CD4-positive, alpha-beta T cell treated with Interleukin-4 for 4 hours (primary cell): ENCODE measurements around the gene LRMDA.

Experiments used
- DNase-seq: peaks from one replicate; pipeline ENCODE4 v3.0.0-alpha.2; 2020

The LRMDA gene

DNA sequence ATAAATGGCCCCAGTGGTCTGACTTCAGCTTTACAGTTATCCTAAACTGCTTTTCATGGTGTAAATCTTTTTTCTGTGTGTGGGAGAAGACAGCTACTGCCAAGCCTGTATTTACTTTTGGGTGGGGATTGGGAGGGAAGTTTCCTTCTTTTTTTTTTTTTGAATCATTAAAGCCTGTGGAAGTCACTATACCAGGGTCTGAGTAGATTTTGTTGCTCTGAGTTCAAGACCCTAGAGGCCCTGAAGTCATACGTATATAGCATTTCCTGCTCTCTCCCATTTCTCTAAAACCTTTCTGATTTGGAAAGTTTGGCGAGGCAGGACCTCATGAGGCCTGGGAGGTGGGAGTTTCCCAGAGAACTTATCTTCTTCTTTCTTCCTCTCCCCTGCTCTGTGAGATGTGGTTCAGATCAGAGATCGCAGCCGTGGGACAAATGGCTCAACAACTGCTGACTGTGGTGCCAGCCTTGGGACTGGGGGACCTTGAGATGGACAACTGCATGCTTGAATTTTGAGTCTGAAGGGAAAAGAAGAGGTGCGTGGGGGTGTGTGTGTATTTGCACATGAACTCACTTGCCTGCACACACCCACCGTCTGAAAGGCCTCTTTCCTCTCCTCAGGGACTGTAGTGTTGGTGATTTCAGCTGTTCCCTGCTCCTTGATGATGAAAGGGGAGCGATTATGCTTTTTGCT is 18.1 kb downstream of the LRMDA start:
- DNase-seq = no peak

DNA sequence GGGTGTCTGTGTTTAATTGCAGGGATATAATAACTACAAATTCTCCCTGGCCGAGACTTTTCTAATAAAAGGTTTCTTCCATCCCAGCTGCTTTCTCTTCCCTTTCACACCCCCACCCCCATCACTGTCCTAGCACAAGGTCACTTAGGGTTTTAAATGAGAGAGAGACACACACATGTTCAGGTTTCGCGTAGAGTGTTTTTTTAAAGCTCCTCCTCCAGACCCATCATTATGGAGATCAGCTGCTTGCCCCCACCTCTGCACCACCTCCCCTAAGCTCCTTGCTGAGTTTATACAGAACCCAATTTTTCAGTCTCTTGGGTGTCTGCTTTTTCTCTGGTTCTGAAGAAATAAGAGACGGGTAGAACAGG is 18.6 kb downstream of the LRMDA start:
- no peak for DNase-seq

DNA sequence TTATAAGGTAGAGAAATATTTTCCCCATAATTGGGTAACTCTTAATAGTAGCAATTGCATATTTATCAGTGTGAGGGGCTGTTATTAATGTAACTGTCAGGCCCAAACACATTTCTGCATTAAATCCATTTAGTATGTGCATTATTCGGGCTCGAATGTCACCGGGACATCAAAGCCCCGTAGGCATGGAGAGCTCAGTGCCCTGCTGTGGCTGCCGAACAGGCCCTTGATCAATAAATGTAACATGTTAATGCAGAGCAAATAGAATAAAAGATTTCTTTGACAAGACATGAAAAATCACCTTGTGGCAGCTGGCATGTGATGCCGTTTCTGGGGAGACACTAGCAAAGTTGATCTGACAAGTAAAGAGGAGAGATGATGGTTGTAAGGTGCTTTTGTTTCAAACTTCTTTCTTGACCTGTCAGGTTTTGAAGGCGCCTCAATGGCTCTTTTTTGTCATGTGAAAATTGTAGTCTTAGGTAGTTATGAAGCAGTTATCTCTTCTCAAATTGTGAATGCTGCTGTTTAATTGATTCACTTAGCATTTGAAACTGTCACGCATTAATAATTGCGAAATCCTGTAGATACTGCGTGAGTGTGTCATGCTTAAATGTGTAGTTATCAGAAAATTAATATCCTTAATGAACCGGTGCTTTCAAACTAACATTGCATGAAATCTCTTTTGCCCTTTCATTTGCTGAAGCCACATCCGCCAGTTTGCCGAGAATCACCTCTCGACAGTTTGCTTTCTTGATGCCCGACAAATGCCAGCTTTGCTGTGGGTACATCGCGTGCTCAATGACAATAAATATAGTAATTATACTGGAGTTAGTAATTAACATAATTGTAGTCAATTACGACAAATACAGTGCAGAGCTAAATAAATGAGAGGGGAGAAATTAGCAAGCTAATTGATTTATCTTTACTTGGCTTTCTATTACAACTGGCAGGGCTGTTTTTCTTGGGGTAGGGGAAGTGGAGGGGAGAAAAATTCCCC is 19.5 kb downstream of the LRMDA start:
- no peak for DNase-seq

DNA sequence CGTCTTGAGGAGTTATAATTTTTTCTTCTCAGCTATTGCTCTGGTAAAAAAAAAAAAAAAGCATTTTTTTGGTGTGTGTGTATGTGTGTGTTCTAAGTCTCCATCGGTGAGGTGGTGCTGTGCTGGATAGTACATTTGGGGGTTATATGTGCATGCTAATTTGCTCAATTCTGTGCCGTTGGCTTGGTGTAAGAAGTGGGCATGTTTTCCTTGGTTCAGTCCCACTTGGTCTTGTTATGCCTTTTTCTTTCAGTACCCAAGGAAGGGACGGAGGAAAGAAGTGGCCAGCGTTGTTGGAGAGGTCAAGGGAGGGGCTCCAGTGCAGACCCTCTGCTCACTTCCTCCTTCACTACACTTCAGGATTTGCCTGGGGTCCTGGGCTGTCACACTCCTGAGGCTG is 20.4 kb downstream of the LRMDA start:
- no peak for DNase-seq

GRCh38 chr10:75452997-75453396 is 21.6 kb downstream of the LRMDA start:
- DNase-seq = no peak

- DNase-seq = no peak
Measured at GRCh38 chr10:75456122-75456521, 24.7 kb downstream of the LRMDA start.

GRCh38 chr10:75460059-75460458 is 28.6 kb downstream of the LRMDA start:
- DNase-seq = no peak

DNA sequence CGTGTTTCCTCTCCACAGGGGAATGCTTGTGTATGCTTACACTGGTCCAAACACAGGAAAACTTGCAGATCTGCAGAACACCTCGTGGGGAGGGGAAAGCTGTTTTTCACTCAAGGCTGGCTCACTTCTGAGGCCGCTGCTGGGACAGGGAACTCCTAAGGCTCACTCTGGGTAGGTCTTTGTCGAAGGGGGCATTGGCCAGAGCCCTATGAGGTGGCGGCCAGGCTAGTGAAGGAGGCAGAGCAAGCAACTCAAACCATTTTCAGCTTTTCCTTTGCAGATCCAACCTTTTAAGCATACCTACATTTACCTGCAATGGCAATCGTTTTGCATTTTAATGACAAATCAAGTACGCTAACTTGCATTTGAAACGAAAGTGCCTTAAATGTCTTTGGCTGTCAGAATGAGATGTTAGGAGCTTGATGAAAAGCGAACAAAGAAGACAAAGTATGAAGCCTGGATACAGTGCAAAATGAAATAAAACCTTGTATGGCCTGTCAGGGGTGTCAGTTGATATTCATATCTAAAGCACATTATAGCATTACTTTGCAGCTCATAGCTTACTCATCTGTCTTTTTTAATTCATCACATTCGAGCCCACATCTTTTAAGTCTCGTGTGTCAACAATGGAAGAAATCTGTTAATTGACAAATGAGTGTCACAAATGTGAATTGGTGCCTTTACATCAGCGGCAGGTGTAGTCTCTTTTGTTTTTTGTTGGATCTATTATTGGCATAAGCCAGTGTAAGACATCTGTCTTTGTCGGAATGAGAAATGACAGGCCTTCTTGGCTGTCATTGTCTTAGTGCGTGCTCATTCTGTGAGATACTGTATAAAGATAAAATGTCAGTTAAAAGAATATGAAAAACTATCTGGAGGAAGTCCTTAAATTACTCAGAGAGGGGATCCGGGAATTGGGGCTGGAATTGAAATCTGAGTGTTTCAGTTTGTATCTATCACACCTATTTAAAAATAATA is 30.5 kb downstream of the LRMDA start:
- DNase-seq = no peak

DNA sequence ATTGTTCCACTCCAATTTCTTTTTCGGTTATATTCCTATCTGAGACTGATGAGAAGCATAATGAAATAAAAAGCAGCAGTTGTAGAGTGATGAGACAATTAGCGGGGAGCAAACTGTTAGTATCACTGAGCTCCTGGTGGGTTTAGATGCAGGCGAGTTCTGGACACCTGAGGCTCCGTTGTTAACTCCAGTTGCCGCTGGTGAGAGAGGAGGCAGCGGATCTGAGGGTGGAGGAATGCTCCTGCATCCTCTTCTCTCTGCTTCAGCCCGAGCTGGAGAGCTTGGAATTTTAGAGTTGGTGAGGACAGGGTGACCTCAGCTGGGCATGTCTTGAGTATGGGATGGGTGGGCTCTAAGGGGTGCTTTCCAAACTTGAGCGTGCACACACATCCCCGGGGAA is 31.4 kb downstream of the LRMDA start:
- DNase-seq = no peak

- no peak for DNase-seq
Measured at GRCh38 chr10:75464478-75465449, 33.3 kb downstream of the LRMDA start.

DNA sequence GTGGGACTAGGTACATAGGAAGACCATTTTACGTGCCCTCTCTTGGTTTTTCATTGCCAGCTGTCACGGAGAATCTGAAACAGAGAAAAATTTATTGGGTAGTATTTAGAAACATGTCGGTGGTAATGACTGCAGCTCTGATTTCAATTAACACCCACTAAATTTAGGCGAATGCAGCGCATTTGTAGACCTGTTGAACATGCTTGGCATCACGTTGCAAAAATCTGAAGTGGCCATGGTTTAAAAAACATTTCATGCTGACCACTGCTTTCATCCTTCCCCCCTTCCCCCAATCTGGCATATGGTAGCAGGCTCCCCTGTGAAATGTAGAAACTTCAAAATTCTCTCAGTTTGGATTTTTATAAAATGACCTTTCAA is 34.0 kb downstream of the LRMDA start:
- no peak for DNase-seq

DNA sequence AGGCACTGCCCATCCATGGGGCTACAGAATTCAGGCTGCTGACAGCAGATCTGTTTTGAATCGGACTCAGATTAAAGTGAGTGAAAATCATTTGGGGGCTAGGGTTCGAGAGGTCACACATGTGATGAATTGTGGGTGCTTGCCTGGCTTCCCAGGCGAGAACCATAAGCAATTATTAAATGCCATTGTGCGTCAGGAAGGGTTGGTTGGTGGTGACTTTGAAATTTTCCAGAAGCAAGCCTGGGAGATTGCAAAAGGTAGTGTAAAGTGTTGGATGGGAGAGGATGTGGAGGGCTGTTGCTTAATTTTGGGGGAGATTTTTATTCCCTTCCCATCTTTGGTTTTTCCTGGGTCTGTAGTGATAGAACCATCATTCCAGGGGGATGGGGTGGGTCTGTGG is 34.6 kb downstream of the LRMDA start:
- no peak for DNase-seq

GRCh38 chr10:75466886-75467285 is 35.5 kb downstream of the LRMDA start:
- DNase-seq = no peak

DNA sequence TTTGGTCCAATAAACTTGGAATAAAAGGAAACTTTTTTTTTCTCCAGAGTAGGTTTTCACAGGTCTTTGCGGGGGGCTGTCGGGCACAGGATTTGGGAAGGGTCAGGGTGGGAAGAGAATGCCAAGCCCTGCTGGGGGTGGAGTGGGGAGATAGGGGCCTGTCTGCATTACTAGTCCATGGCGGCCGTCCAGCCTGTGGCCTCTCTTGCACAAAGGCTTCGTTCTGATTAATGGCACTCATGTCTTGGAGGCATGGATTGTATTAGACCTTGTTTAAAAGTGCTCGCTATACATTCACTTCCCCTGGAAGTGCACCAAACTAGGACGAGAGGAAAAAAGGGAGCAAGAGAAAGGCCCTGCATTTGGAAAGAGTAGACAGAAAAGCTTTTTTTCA is 37.2 kb downstream of the LRMDA start:
- DNase-seq = no peak

- no peak for DNase-seq
Measured at GRCh38 chr10:75469006-75469616, 37.7 kb downstream of the LRMDA start.

DNA sequence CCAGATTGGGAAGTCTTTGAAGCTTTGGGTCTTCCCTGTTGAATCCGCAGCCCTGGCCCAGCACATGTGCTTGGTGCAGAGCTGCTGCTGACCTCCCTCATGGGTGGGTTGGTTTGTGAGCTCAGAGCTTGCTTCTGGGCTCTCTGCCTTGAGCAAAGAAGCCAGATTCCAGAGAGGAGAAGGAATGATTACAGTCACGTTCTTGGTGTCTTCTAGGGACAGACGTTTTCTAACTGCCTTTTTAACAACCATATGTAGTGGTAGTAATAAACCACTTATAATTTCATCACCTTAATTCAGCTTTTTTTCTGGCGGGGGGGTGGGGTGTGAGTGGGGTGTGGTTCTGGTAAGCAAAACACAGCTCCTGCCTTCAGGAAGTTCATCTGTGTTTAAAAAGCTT is 39.5 kb downstream of the LRMDA start:
- no peak for DNase-seq

- no peak for DNase-seq
Measured at GRCh38 chr10:75472685-75473084, 41.3 kb downstream of the LRMDA start.

- DNase-seq = no peak
Measured at GRCh38 chr10:75474106-75474505, 42.7 kb downstream of the LRMDA start.

- DNase-seq = no peak
Measured at GRCh38 chr10:75475460-75476182, 44.2 kb downstream of the LRMDA start.

DNA sequence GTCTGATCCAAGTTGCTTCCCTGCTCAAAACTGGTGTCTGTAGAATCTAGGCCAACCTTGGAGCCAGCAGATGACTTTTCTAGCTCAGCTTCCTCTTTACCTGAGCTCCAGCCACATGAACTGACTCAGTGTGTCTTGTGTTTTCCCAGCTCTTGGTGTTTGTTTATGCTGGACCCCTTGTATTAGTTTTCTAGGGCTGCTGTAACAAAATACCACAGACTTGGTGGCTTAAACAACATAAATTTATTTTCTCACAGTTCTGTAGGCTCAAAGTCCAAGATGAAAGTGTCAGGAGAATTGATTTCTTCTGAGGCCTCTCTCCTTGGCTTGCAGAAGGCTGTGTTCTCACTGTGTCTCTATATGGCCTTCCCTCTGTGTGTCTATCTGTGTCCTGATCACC is 45.1 kb downstream of the LRMDA start:
- DNase-seq = no peak

- no peak for DNase-seq
Measured at GRCh38 chr10:75476985-75477384, 45.6 kb downstream of the LRMDA start.
